ENCODE measurements around the gene DKK3.

Gene DKK3

DNA sequence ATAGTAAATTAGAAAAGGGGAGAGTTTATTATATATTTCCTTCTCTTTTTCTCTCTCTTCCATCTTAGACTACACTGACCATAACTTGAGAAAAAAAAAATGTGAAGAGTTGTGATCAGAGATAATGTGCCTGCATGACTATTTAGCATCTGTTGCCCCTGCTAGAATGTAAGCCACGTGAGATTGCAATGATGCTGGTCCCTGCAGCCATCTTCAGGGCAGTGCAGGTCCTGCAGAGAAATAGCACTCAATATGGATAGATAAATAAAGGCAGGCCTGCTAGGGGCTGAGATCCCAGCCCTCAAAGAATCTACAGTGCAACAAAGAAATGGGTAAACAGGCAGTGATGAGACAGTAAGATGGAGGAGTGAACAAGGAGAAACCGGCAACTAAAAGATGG, 7.8 kb upstream of the DKK3 start:
- H3K4me1 ChIP-seq (ENCODE audit: control insufficient read depth, insufficient read depth, low read length): peaks cover 6% of the 10 kb centered on the region
- no peak overlapping the region for H3K9ac ChIP-seq (ENCODE audit: low read length)
- no peaks in the 10 kb centered on the region for H3K36me3 ChIP-seq (ENCODE audit: control insufficient read depth, insufficient read depth, low read length)
- H3K4me3 ChIP-seq (ENCODE audit: low read depth, low read length): no peak overlapping the region
- 0 out of 2 replicates have a peak, but pooled peaks cover under 1% of the 10 kb centered on the region for H3K27me3 ChIP-seq (ENCODE audit: control insufficient read depth, insufficient read depth, low read length)
- H3K27ac ChIP-seq (ENCODE audit: low read depth, low read length): no peak overlapping the region
- H3K9me3 ChIP-seq (ENCODE audit: control insufficient read depth, insufficient read depth, low read depth, low read length): no peaks in the 10 kb centered on the region

DNA sequence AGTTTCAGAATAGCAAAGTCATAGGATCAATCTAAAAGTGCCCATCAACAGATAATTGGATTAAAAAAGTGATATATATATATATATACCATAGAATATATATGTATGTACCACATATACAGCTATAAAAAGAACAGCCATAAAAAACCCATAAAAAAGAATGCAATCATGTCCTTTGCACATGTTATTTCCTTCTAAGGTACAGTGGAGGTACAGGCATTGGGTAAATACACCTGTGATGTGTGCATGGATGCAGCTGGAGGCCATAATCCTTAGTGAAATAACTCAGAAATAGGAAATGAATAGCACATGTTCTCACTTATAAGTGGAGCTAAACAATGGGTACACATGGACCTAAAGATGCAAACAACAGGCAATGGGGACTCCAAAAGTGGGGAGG, 7.1 kb upstream of the DKK3 start:
- Histone ChIP-seq H3K4me3 (ENCODE audit: low read depth, low read length) (no peak overlapping the region), H3K36me3 (ENCODE audit: control insufficient read depth, insufficient read depth, low read length) (no peaks in the 10 kb centered on the region), H3K9me3 (ENCODE audit: control insufficient read depth, insufficient read depth, low read depth, low read length) (no peaks in the 10 kb centered on the region), H3K4me1 (ENCODE audit: control insufficient read depth, insufficient read depth, low read length) (peaks cover 6% of the 10 kb centered on the region), H3K27me3 (ENCODE audit: control insufficient read depth, insufficient read depth, low read length) (peaks cover 6% of the 10 kb centered on the region), H3K9ac (ENCODE audit: low read length) (no peak overlapping the region), H3K27ac (ENCODE audit: low read depth, low read length) (no peak overlapping the region)

GRCh38 chr11:12013781-12014180, 5.4 kb upstream of the DKK3 start:
- Histone ChIP-seq H3K9ac (ENCODE audit: low read length) (no peak overlapping the region), H3K27ac (ENCODE audit: low read depth, low read length) (no peak overlapping the region)

DNA sequence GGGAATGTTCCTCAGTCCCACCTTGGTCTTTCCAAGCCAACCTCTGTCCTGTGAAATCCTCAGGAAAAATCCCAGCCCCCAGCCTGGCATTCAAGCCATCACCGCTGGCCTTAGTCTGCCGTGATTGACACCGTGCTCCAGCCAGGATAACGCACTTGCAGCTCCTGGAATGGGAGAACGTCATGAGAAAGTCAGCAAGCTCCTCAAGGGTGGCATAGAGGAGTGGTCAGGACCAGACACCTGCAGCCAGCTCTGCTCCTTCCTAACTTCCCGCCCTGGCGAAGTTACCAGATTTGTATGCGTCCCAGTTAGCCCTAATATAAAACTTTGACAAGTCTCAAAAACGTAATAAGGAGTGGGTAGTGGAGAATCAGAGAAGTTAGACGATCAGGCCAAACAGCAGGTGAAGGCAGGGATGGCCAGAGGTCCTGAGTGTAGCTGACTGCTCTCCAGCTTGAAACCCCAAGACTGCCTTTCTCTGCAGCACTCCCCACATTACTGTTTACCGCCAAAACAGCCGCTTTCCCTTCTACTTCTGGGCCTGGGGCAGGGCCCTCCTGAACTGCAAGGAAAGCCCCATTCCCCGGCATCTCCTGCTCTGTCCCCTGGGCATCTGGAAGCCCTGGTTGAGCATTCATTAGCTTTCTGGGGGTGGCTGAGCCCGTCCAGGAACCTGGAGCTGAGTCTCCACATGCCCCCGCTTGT, 1.3 kb upstream of the DKK3 start:
- Histone ChIP-seq H3K9me3 (ENCODE audit: control insufficient read depth, insufficient read depth, low read depth, low read length) (no peaks in the 10 kb centered on the region), H3K36me3 (ENCODE audit: control insufficient read depth, insufficient read depth, low read length) (no peaks in the 10 kb centered on the region), H3K9ac (ENCODE audit: low read length) (no peak overlapping the region), H3K4me1 (ENCODE audit: control insufficient read depth, insufficient read depth, low read length) (peaks cover 20% of the 10 kb centered on the region), H3K4me3 (ENCODE audit: low read depth, low read length) (peak overlapping the region; percentile 51), H3K27me3 (ENCODE audit: control insufficient read depth, insufficient read depth, low read length) (peaks cover 43% of the 10 kb centered on the region), H3K27ac (ENCODE audit: low read depth, low read length) (no peak overlapping the region)

More at GRCh38 chr11:12013781-12014180, 5.4 kb upstream of the DKK3 start:
- H3K4me1 ChIP-seq (ENCODE audit: control insufficient read depth, insufficient read depth, low read length): peaks cover 14% of the 10 kb centered on the region
- H3K27me3 ChIP-seq (ENCODE audit: control insufficient read depth, insufficient read depth, low read length): peaks cover 19% of the 10 kb centered on the region
- H3K36me3 ChIP-seq (ENCODE audit: control insufficient read depth, insufficient read depth, low read length): no peaks in the 10 kb centered on the region
- H3K9me3 ChIP-seq (ENCODE audit: control insufficient read depth, insufficient read depth, low read depth, low read length): no peaks in the 10 kb centered on the region
- no peak overlapping the region for H3K4me3 ChIP-seq (ENCODE audit: low read depth, low read length)

- Histone ChIP-seq H3K4me3 (ENCODE audit: low read depth, low read length) (peak overlapping the region; percentile 82), H3K36me3 (ENCODE audit: control insufficient read depth, insufficient read depth, low read length) (no peaks in the 10 kb centered on the region), H3K27ac (ENCODE audit: low read depth, low read length) (no peak overlapping the region), H3K9me3 (ENCODE audit: control insufficient read depth, insufficient read depth, low read depth, low read length) (no peaks in the 10 kb centered on the region), H3K4me1 (ENCODE audit: control insufficient read depth, insufficient read depth, low read length) (peaks cover 20% of the 10 kb centered on the region), H3K27me3 (ENCODE audit: control insufficient read depth, insufficient read depth, low read length) (peaks cover 43% of the 10 kb centered on the region), H3K9ac (ENCODE audit: low read length) (peak overlapping the region; percentile 49)
Measured at GRCh38 chr11:12008790-12009616, 577 bp upstream of the DKK3 start.

- H3K4me1 ChIP-seq (ENCODE audit: control insufficient read depth, insufficient read depth, low read length): peaks cover 14% of the 10 kb centered on the region
- no peaks in the 10 kb centered on the region for H3K9me3 ChIP-seq (ENCODE audit: control insufficient read depth, insufficient read depth, low read depth, low read length)
- H3K27me3 ChIP-seq (ENCODE audit: control insufficient read depth, insufficient read depth, low read length): peaks cover 43% of the 10 kb centered on the region
- no peaks in the 10 kb centered on the region for H3K36me3 ChIP-seq (ENCODE audit: control insufficient read depth, insufficient read depth, low read length)
- no peak overlapping the region for H3K9ac ChIP-seq (ENCODE audit: low read length)
- H3K27ac ChIP-seq (ENCODE audit: low read depth, low read length): no peak overlapping the region
- H3K4me3 ChIP-seq (ENCODE audit: low read depth, low read length): 0 out of 2 replicates have a peak overlapping the region, but pooled peaks have one; percentile 82
Measured at GRCh38 chr11:12007230-12007593, 1.2 kb downstream of the DKK3 start.

- Histone ChIP-seq H3K9me3 (ENCODE audit: control insufficient read depth, insufficient read depth, low read depth, low read length) (no peaks in the 10 kb centered on the region), H3K27ac (ENCODE audit: low read depth, low read length) (no peak overlapping the region), H3K4me1 (ENCODE audit: control insufficient read depth, insufficient read depth, low read length) (peaks cover 14% of the 10 kb centered on the region), H3K9ac (ENCODE audit: low read length) (no peak overlapping the region), H3K4me3 (ENCODE audit: low read depth, low read length) (no peak overlapping the region), H3K27me3 (ENCODE audit: control insufficient read depth, insufficient read depth, low read length) (peaks cover 43% of the 10 kb centered on the region), H3K36me3 (ENCODE audit: control insufficient read depth, insufficient read depth, low read length) (no peaks in the 10 kb centered on the region)
Measured at GRCh38 chr11:12006552-12007229, 1.7 kb downstream of the DKK3 start.

- Histone ChIP-seq H3K36me3 (ENCODE audit: control insufficient read depth, insufficient read depth, low read length) (peaks cover 7% of the 10 kb centered on the region; the same call in 1 of the 2 replicates), H3K27me3 (ENCODE audit: control insufficient read depth, insufficient read depth, low read length) (peaks cover 36% of the 10 kb centered on the region), H3K27ac (ENCODE audit: low read depth, low read length) (no peak overlapping the region), H3K4me3 (ENCODE audit: low read depth, low read length) (no peak overlapping the region), H3K9me3 (ENCODE audit: control insufficient read depth, insufficient read depth, low read depth, low read length) (no peaks in the 10 kb centered on the region), H3K4me1 (ENCODE audit: control insufficient read depth, insufficient read depth, low read length) (peaks cover 14% of the 10 kb centered on the region), H3K9ac (ENCODE audit: low read length) (no peak overlapping the region)
Measured at GRCh38 chr11:12005476-12005875, 3.0 kb downstream of the DKK3 start.

GRCh38 chr11:12005061-12005460, 3.4 kb downstream of the DKK3 start:
- Histone ChIP-seq H3K4me1 (ENCODE audit: control insufficient read depth, insufficient read depth, low read length) (peaks cover 13% of the 10 kb centered on the region), H3K9ac (ENCODE audit: low read length) (no peak overlapping the region), H3K9me3 (ENCODE audit: control insufficient read depth, insufficient read depth, low read depth, low read length) (no peaks in the 10 kb centered on the region), H3K27me3 (ENCODE audit: control insufficient read depth, insufficient read depth, low read length) (peaks cover 32% of the 10 kb centered on the region), H3K27ac (ENCODE audit: low read depth, low read length) (no peak overlapping the region), H3K4me3 (ENCODE audit: low read depth, low read length) (no peak overlapping the region), H3K36me3 (ENCODE audit: control insufficient read depth, insufficient read depth, low read length) (peaks cover 7% of the 10 kb centered on the region; the same call in 1 of the 2 replicates)

GRCh38 chr11:12003815-12004214, 4.6 kb downstream of the DKK3 start:
- no peak overlapping the region for H3K9ac ChIP-seq (ENCODE audit: low read length)
- no peak overlapping the region for H3K4me3 ChIP-seq (ENCODE audit: low read depth, low read length)
- peaks cover 24% of the 10 kb centered on the region for H3K27me3 ChIP-seq (ENCODE audit: control insufficient read depth, insufficient read depth, low read length)
- no peak overlapping the region for H3K27ac ChIP-seq (ENCODE audit: low read depth, low read length)
- peaks cover 7% of the 10 kb centered on the region; the same call in 1 of the 2 replicates for H3K36me3 ChIP-seq (ENCODE audit: control insufficient read depth, insufficient read depth, low read length)
- no peaks in the 10 kb centered on the region for H3K9me3 ChIP-seq (ENCODE audit: control insufficient read depth, insufficient read depth, low read depth, low read length)
- peaks cover 6% of the 10 kb centered on the region; the same call in 1 of the 2 replicates for H3K4me1 ChIP-seq (ENCODE audit: control insufficient read depth, insufficient read depth, low read length)
